NCI-H1417 (cell line): Measurements from ENCODE around the gene IL1RAPL1.

ENCODE experiments used
- DNase-seq, 3 experiments: peaks; one replicate each; lab custom pipeline; 2025; lab: John Stamatoyannopoulos, UW

The IL1RAPL1 gene

GRCh38 chrX:29788991-29789699, 1201.9 kb downstream of the IL1RAPL1 start:
- no peak for DNase-seq

- DNase-seq = no peak
Measured at GRCh38 chrX:29792335-29792734, 1205.1 kb downstream of the IL1RAPL1 start.

GRCh38 chrX:29797156-29797555, 1209.9 kb downstream of the IL1RAPL1 start:
- no peak for DNase-seq

- DNase-seq = no peak
Measured at GRCh38 chrX:29798469-29798868, 1211.2 kb downstream of the IL1RAPL1 start.

GRCh38 chrX:29813174-29813573, 1225.9 kb downstream of the IL1RAPL1 start:
- no peak for DNase-seq

GRCh38 chrX:29824176-29824906, 1237.1 kb downstream of the IL1RAPL1 start:
- DNase-seq = peak in 1 of 3 experiments; percentile 36

GRCh38 chrX:29826742-29827141, 1239.5 kb downstream of the IL1RAPL1 start:
- DNase-seq = no peak

- no peak for DNase-seq
Measured at GRCh38 chrX:29834311-29834710, 1247.1 kb downstream of the IL1RAPL1 start.

GRCh38 chrX:29834764-29835163, 1247.5 kb downstream of the IL1RAPL1 start:
- no peak for DNase-seq

GRCh38 chrX:29841750-29842149, 1254.5 kb downstream of the IL1RAPL1 start:
- no peak for DNase-seq

- DNase-seq = no peak
Measured at GRCh38 chrX:29842552-29842951, 1255.3 kb downstream of the IL1RAPL1 start.

- no peak for DNase-seq
Measured at GRCh38 chrX:29851857-29852605, 1264.8 kb downstream of the IL1RAPL1 start.

- no peak for DNase-seq
Measured at GRCh38 chrX:29852767-29853166, 1265.5 kb downstream of the IL1RAPL1 start.

- DNase-seq = no peak
Measured at GRCh38 chrX:29858714-29859113, 1271.5 kb downstream of the IL1RAPL1 start.

- DNase-seq = no peak
Measured at GRCh38 chrX:29862126-29862677, 1275.0 kb downstream of the IL1RAPL1 start.

GRCh38 chrX:29867971-29868370, 1280.7 kb downstream of the IL1RAPL1 start:
- no peak for DNase-seq

- no peak for DNase-seq
Measured at GRCh38 chrX:29869837-29870236, 1282.6 kb downstream of the IL1RAPL1 start.

- DNase-seq = no peak
Measured at GRCh38 chrX:29870608-29871007, 1283.4 kb downstream of the IL1RAPL1 start.

GRCh38 chrX:29872831-29873230, 1285.6 kb downstream of the IL1RAPL1 start:
- no peak for DNase-seq

- no peak for DNase-seq
Measured at GRCh38 chrX:29876733-29877132, 1289.5 kb downstream of the IL1RAPL1 start.

- no peak for DNase-seq
Measured at GRCh38 chrX:29880977-29881376, 1293.7 kb downstream of the IL1RAPL1 start.

GRCh38 chrX:29890004-29890403, 1302.8 kb downstream of the IL1RAPL1 start:
- no peak for DNase-seq
